ENCODE data around the gene MSRB2. TPM values are rescaled to one million over a fixed set of nuclear protein-coding genes. Genes with fewer than 3 reads are reported as not detected.

Gene MSRB2
- total and polyA plus RNA-seq, 2 of the 8 experiments (the other 6 are each of a cell fraction or from before 2014, with no cell fraction given): 11.0 to 13.9 TPM

GRCh38 chr10:23051855-23052331, 43.5 kb upstream of the MSRB2 start (continued):
- TF ChIP-seq SAP30 (IDR thresholded peaks at IDR 0.05; ENCODE audit: insufficient read depth, insufficient replicate concordance, low read length) (no peak), SP2 (IDR thresholded peaks at IDR 0.05; ENCODE audit: low read length) (no peak), BRCA1 (IDR thresholded peaks at IDR 0.05; ENCODE audit: low read depth, low read length) (no peak), RNF2 (IDR thresholded peaks at IDR 0.05; ENCODE audit: borderline replicate concordance, low read depth, low read length, missing control alignments, poor library complexity, severe bottlenecking) (no peak), POU5F1 (IDR thresholded peaks at IDR 0.05; ENCODE audit: low read depth, low read length) (no peak)
